Measurements from ENCODE around the gene MCEMP1.

The MCEMP1 gene

GRCh38 chr19:7685546-7686445, 8.9 kb downstream of the MCEMP1 start:
- peaks cover 9 to 55% (median 22%) of the 10 kb centered on the region in 10 experiments for H3K4me1 ChIP-seq
- no peak overlapping the region for H3K4me3 ChIP-seq
- peaks cover 20 to 48% (median 39%) of the 10 kb centered on the region in 11 experiments for H3K36me3 ChIP-seq
- H3K9ac ChIP-seq, result peak overlapping the region in 2 of 11 experiments; percentile 5 to 51; a peak in 2 of 22 replicates
- H3K4me2 ChIP-seq, result peak overlapping the region in 2 of 11 experiments; percentile 19 to 20; a peak in 3 of 22 replicates
- H3K9me3 ChIP-seq (replicated peaks in 1 of 11), result peaks cover 0 to 6% (median 0%) of the 10 kb centered on the region in 11 experiments; a peak in 7 of 22 replicates
- peak overlapping the region in 2 of 11 experiments; percentile 9 to 10; a peak in 1 of 22 replicates for H3K27ac ChIP-seq
- H4K20me1 ChIP-seq, result peaks cover 24 to 68% (median 38%) of the 10 kb centered on the region in 11 experiments; a peak in 16 of 22 replicates
- TF ChIP-seq Cebpa-rat (IDR thresholded peaks at IDR 0.05), result no peak
- H3K27me3 ChIP-seq, result no peaks in the 10 kb centered on the region

GRCh38 chr19:7687177-7687576, 10.3 kb downstream of the MCEMP1 start:
- Histone ChIP-seq H3K36me3 (peaks cover 19 to 45% (median 36%) of the 10 kb centered on the region in 11 experiments), H3K9ac (no peak overlapping the region)

DNA sequence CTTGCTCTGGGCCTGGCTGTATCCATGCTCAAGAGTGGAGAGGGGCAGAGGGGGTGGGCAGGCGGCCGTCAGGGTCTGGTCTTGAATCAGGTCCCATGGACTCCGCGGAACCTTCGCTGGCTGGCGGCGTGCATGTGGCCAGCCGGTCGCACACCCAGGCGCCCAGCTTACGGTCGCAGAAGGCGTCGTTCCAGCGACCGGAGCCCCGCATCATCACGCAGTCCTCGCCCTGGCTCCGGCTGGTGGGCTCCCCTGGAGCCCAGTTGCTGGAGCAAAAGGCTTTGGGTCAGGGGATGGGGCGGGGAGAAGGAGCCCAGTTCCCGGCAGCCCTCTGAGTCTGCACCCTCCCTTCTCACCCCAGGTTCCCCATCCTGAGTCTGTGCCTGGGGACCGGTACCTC, 12.3 kb downstream of the MCEMP1 start:
- Histone ChIP-seq H3K4me1 (peaks cover 3 to 34% (median 5%) of the 10 kb centered on the region in 10 experiments; a peak in 19 of 20 replicates), H3K4me2 (no peak overlapping the region), H4K20me1 (peaks cover 17 to 48% (median 28%) of the 10 kb centered on the region in 11 experiments; a peak in 16 of 22 replicates), H3K9me3 (replicated peaks in 1 of 11) (peaks cover 0 to 27% (median 8%) of the 10 kb centered on the region in 11 experiments; a peak in 13 of 22 replicates), H3K27me3 (0 out of 22 replicates have a peak, but pooled peaks cover 0 to 5% (median 0%) of the 10 kb centered on the region in 11 experiments), H3K36me3 (peaks cover 0 to 25% (median 16%) of the 10 kb centered on the region in 11 experiments; a peak in 21 of 22 replicates), H3K27ac (no peak overlapping the region; a peak in 1 of 22 replicates), H3K9ac (no peak overlapping the region), H3K4me3 (no peak overlapping the region)
- no peak for TF ChIP-seq Cebpa-rat (IDR thresholded peaks at IDR 0.05)

More at GRCh38 chr19:7687177-7687576, 10.3 kb downstream of the MCEMP1 start:
- Histone ChIP-seq H3K4me2 (no peak overlapping the region), H3K4me1 (peaks cover 5 to 49% (median 17%) of the 10 kb centered on the region in 10 experiments), H3K4me3 (no peak overlapping the region), H4K20me1 (peaks cover 22 to 66% (median 37%) of the 10 kb centered on the region in 11 experiments; a peak in 16 of 22 replicates), H3K9me3 (replicated peaks in 1 of 11) (peaks cover 0 to 19% (median 8%) of the 10 kb centered on the region in 11 experiments; a peak in 13 of 22 replicates), H3K27me3 (no peaks in the 10 kb centered on the region), H3K27ac (no peak overlapping the region; a peak in 1 of 22 replicates)
- no peak for TF ChIP-seq Cebpa-rat (IDR thresholded peaks at IDR 0.05)

GRCh38 chr19:7690779-7691258, 13.9 kb downstream of the MCEMP1 start:
- Histone ChIP-seq H3K9me3 (replicated peaks in 1 of 11) (peaks cover 0 to 27% (median 8%) of the 10 kb centered on the region in 11 experiments; a peak in 13 of 22 replicates), H3K4me1 (peaks cover 20 to 32% (median 22%) of the 10 kb centered on the region in 10 experiments), H3K9ac (no peak overlapping the region), H4K20me1 (peaks cover 5 to 40% (median 18%) of the 10 kb centered on the region in 11 experiments; a peak in 16 of 22 replicates), H3K27me3 (0 out of 22 replicates have a peak, but pooled peaks cover 0 to 5% (median 0%) of the 10 kb centered on the region in 11 experiments), H3K4me3 (no peak overlapping the region), H3K27ac (no peak overlapping the region), H3K36me3 (peaks cover 0 to 9% (median 2%) of the 10 kb centered on the region in 11 experiments; a peak in 4 of 22 replicates), H3K4me2 (no peak overlapping the region)
- no peak for TF ChIP-seq Cebpa-rat (IDR thresholded peaks at IDR 0.05)

GRCh38 chr19:7691497-7691896, 14.6 kb downstream of the MCEMP1 start:
- H3K27me3 ChIP-seq, result 0 out of 22 replicates have a peak, but pooled peaks cover 0 to 5% (median 0%) of the 10 kb centered on the region in 11 experiments
- H3K4me2 ChIP-seq, result no peak overlapping the region
- peaks cover 22 to 33% (median 25%) of the 10 kb centered on the region in 10 experiments for H3K4me1 ChIP-seq
- peaks cover 0 to 33% (median 11%) of the 10 kb centered on the region in 11 experiments; a peak in 13 of 22 replicates for H4K20me1 ChIP-seq
- H3K4me3 ChIP-seq, result no peak overlapping the region
- no peak for TF ChIP-seq Cebpa-rat (IDR thresholded peaks at IDR 0.05)
- peaks cover 0 to 27% (median 8%) of the 10 kb centered on the region in 11 experiments; a peak in 13 of 22 replicates for H3K9me3 ChIP-seq (replicated peaks in 1 of 11)
- no peak overlapping the region for H3K9ac ChIP-seq
- H3K27ac ChIP-seq, result no peak overlapping the region
- H3K36me3 ChIP-seq, result peaks cover 0 to 6% (median 0%) of the 10 kb centered on the region in 11 experiments; a peak in 1 of 22 replicates

DNA sequence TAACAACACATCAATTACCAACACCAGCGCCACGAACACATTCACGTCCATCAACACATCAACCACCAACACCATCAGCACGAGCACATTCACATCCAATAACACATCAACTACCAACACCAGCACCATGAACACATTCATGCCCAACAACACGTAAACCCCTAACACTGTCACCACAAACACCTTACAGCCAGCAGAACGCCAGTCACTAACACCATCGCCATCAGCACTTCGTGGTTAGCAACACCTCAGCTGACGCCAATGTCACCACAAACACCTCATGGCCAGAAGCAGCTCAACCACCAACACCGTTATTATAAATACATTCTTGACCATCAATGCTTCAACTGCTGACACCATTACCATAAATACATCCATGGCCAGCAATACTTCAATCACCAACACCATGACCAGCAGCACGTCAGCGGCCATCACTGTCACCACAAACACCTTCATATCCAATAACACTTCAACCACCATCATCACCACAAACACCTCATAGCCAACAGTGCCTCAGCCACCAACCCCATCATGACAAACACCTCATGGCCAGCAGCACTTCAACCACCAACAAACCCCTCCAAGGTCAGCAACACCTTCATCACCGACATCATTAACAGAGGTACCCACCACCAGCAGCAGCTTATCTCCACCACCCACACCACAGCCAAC, 15.7 kb downstream of the MCEMP1 start:
- Histone ChIP-seq H3K27ac (no peak overlapping the region), H3K4me3 (no peak overlapping the region), H3K4me1 (peaks cover 21 to 40% (median 25%) of the 10 kb centered on the region in 10 experiments), H3K9ac (no peak overlapping the region), H3K4me2 (peak overlapping the region in 1 of 11 experiments; percentile 40; a peak in 1 of 22 replicates), H3K9me3 (replicated peaks in 1 of 11) (peaks cover 0 to 27% (median 8%) of the 10 kb centered on the region in 11 experiments; a peak in 13 of 22 replicates), H4K20me1 (peaks cover 0 to 23% (median under 1%) of the 10 kb centered on the region in 11 experiments; a peak in 7 of 22 replicates), H3K36me3 (peaks cover 0 to 3% (median 0%) of the 10 kb centered on the region in 11 experiments; a peak in 1 of 22 replicates), H3K27me3 (0 out of 22 replicates have a peak, but pooled peaks cover 0 to 5% (median 0%) of the 10 kb centered on the region in 11 experiments)
- TF ChIP-seq Cebpa-rat (IDR thresholded peaks at IDR 0.05), result no peak

GRCh38 chr19:7694499-7694898, 17.6 kb downstream of the MCEMP1 start:
- Histone ChIP-seq H3K4me3 (no peak overlapping the region), H3K36me3 (peaks cover 0 to 3% (median 0%) of the 10 kb centered on the region in 11 experiments; a peak in 1 of 22 replicates), H3K9me3 (replicated peaks in 1 of 11) (peaks cover 0 to 27% (median 8%) of the 10 kb centered on the region in 11 experiments; a peak in 13 of 22 replicates), H4K20me1 (peaks cover 0 to 14% (median 0%) of the 10 kb centered on the region in 11 experiments; a peak in 4 of 22 replicates), H3K27ac (peak overlapping the region in 9 of 11 experiments; percentile 2 to 67 (median 50); a peak in 13 of 22 replicates), H3K9ac (peak overlapping the region in 10 of 11 experiments; percentile 6 to 57 (median 36); a peak in 14 of 22 replicates), H3K27me3 (peaks cover 0 to 10% (median 0%) of the 10 kb centered on the region in 11 experiments; a peak in 3 of 22 replicates), H3K4me2 (peak overlapping the region; percentile 67 to 91 (median 80)), H3K4me1 (peaks cover 26 to 57% (median 34%) of the 10 kb centered on the region in 10 experiments)
- no peak for TF ChIP-seq Cebpa-rat (IDR thresholded peaks at IDR 0.05)

Measured in BLaER1 treated with 17β-estradiol and CSF1 and Interleukin-3, amounts not matched to agents 10 nM and 100 nM (cell line).